Nephron (organoid): ENCODE measurements around the gene C20orf204.
"Not testable (repeated sequence)": the region's sequence is repeated elsewhere in the genome, so short reads cannot be mapped to it uniquely, and the experiment has no call there.

Experiments used
- H3K27ac Mint-ChIP-seq, 3 experiments: 2 replicates each; pipeline ENCODE4 v1.8.0; 2020; ENCODE audit warnings: mixed read lengths in 3 of 3, mild to moderate bottlenecking in 2 of 3, moderate library complexity in 1 of 3
- H3K27me3 Mint-ChIP-seq: 2 replicates; pipeline ENCODE4 v1.8.0; 2021; ENCODE audit warnings: low read depth, mild to moderate bottlenecking, moderate library complexity, mixed read lengths
- H3K36me3 Mint-ChIP-seq: 2 replicates; pipeline ENCODE4 v1.8.0; 2020; ENCODE audit warnings: low read depth, mixed read lengths
- H3K4me1 Mint-ChIP-seq: 2 replicates; pipeline ENCODE4 v1.8.0; 2020; ENCODE audit warnings: mixed read lengths
- H3K4me3 Mint-ChIP-seq, 3 experiments: 2 replicates each; pipeline ENCODE4 v1.8.0; 2020; ENCODE audit warnings: mild to moderate bottlenecking in 3 of 3, mixed read lengths in 3 of 3, moderate library complexity in 2 of 3
- H3K9me3 Mint-ChIP-seq: 2 replicates; pipeline ENCODE4 v1.8.0; 2020; ENCODE audit warnings: mixed read lengths
- TF ChIP-seq, protein P1 (sequence below), 3 experiments: fragments of 200-600 bp; sonication (generic); IDR thresholded peaks; one replicate each; pipeline ENCODE4 v1.5.0; 2021; ENCODE audit warnings: antibody characterized with exemption in 3 of 3; ENCODE audit not compliant: unreplicated experiment in 3 of 3

C20orf204 gene

GRCh38 chr20:64083804-64084684, 48.1 kb downstream of the C20orf204 start, which contains the start of gene LKAAEAR1:
LKAAEAR1 (minus strand) TSS chr20:64084398; CDS start chr20:64084219, 179 bp downstream.
- H3K27ac Mint-ChIP-seq = peak within 1 kb of the TSS in 1 of 3 experiments; percentile 56
- no peaks in the 10 kb centered on the region for H3K36me3 Mint-ChIP-seq
- peaks cover 15% of the 10 kb centered on the region for H3K4me1 Mint-ChIP-seq
- TF ChIP-seq, protein P1, sequence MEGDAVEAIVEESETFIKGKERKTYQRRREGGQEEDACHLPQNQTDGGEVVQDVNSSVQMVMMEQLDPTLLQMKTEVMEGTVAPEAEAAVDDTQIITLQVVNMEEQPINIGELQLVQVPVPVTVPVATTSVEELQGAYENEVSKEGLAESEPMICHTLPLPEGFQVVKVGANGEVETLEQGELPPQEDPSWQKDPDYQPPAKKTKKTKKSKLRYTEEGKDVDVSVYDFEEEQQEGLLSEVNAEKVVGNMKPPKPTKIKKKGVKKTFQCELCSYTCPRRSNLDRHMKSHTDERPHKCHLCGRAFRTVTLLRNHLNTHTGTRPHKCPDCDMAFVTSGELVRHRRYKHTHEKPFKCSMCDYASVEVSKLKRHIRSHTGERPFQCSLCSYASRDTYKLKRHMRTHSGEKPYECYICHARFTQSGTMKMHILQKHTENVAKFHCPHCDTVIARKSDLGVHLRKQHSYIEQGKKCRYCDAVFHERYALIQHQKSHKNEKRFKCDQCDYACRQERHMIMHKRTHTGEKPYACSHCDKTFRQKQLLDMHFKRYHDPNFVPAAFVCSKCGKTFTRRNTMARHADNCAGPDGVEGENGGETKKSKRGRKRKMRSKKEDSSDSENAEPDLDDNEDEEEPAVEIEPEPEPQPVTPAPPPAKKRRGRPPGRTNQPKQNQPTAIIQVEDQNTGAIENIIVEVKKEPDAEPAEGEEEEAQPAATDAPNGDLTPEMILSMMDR (IDR thresholded peaks at IDR 0.05; ENCODE audit: unreplicated experiment in 3 of 3) = no peak
- peak within 1 kb of the TSS; percentile 83 to 92 (median 86) for H3K4me3 Mint-ChIP-seq
- peaks cover 68% of the 10 kb centered on the region for H3K27me3 Mint-ChIP-seq
- H3K9me3 Mint-ChIP-seq = peaks cover 10% of the 10 kb centered on the region

DNA sequence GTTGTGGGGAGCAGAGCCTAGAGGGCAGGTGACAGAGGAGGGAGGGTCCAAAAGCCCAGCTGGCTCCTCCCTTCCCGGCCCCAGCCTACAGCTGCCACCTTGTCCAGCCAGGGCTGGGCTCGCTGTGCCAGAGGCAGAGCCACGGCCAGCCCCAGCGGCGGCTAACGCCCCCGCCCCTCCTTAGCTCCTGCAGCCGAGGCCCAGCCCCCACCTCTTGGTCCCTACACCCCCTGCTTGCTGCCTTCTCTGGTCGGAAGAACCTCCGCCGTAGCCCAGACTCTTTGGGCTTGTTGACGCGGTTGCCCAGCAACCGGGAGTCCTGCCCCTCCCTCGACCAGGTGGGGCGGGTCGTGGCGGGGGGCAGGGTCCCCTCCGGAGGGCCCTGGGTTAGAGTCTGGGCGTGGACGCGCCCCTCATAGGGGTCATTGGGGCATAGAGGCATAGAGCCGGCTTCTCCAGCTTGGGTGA, 48.7 kb downstream of the C20orf204 start:
- peaks cover 15% of the 10 kb centered on the region for H3K4me1 Mint-ChIP-seq
- H3K36me3 Mint-ChIP-seq = no peaks in the 10 kb centered on the region
- H3K27ac Mint-ChIP-seq = no peak overlapping the region
- H3K4me3 Mint-ChIP-seq = peak overlapping the region; percentile 83 to 92 (median 86)
- H3K27me3 Mint-ChIP-seq = peaks cover 69% of the 10 kb centered on the region
- TF ChIP-seq, protein P1 (IDR thresholded peaks at IDR 0.05; ENCODE audit: unreplicated experiment in 3 of 3) = no peak
- peaks cover 10% of the 10 kb centered on the region for H3K9me3 Mint-ChIP-seq

GRCh38 chr20:64086801-64087200, 50.8 kb downstream of the C20orf204 start:
- no peaks in the 10 kb centered on the region for H3K36me3 Mint-ChIP-seq
- H3K27ac Mint-ChIP-seq = no peak overlapping the region
- TF ChIP-seq, protein P1 (IDR thresholded peaks at IDR 0.05; ENCODE audit: unreplicated experiment in 3 of 3) = no peak
- H3K27me3 Mint-ChIP-seq = peaks cover 73% of the 10 kb centered on the region
- H3K4me3 Mint-ChIP-seq = no peak overlapping the region
- peaks cover 10% of the 10 kb centered on the region for H3K9me3 Mint-ChIP-seq
- H3K4me1 Mint-ChIP-seq = peaks cover 12% of the 10 kb centered on the region

- H3K4me1 Mint-ChIP-seq, H3K36me3 Mint-ChIP-seq, H3K9me3 Mint-ChIP-seq, H3K27ac Mint-ChIP-seq, H3K4me3 Mint-ChIP-seq: not testable (repeated sequence)
- H3K27me3 Mint-ChIP-seq = peaks cover 71% of the 10 kb centered on the region
Observed at GRCh38 chr20:64087226-64087825, 51.3 kb downstream of the C20orf204 start.

- H3K27me3 Mint-ChIP-seq = peaks cover 64% of the 10 kb centered on the region
- H3K9me3 Mint-ChIP-seq, H3K27ac Mint-ChIP-seq, H3K36me3 Mint-ChIP-seq, H3K4me3 Mint-ChIP-seq, H3K4me1 Mint-ChIP-seq: not testable (repeated sequence)
Observed at GRCh38 chr20:64088586-64088985, 52.6 kb downstream of the C20orf204 start.
